Type B pancreatic cell (in vitro differentiated cells): ENCODE data around the gene RPP25L. TPM values are rescaled to one million over a fixed set of nuclear protein-coding genes. Genes with fewer than 3 reads are reported as not detected.

Experiments used
- DNase-seq: peaks from one replicate; pipeline ENCODE4 v3.0.0; 2021; ENCODE audit warnings: mixed read lengths; ENCODE audit not compliant: unreplicated experiment; ENCODE audit errors: extremely low spot score
- H3K27ac Mint-ChIP-seq: 2 replicates; pipeline ENCODE4 v1.8.0; 2021; ENCODE audit warnings: mild to moderate bottlenecking, mixed read lengths
- H3K27me3 Mint-ChIP-seq: 2 replicates; pipeline ENCODE4 v1.8.0; 2021; ENCODE audit warnings: mixed read lengths
- H3K36me3 Mint-ChIP-seq: 2 replicates; pipeline ENCODE4 v1.8.0; 2021; ENCODE audit warnings: mixed read lengths
- H3K4me1 Mint-ChIP-seq: one replicate; pipeline ENCODE4 v1.8.0; 2021; ENCODE audit warnings: mixed read lengths; ENCODE audit not compliant: unreplicated experiment
- H3K4me3 Mint-ChIP-seq: 2 replicates; pipeline ENCODE4 v1.8.0; 2021; ENCODE audit warnings: mild to moderate bottlenecking, mixed read lengths
- H3K9me3 Mint-ChIP-seq: 2 replicates; pipeline ENCODE4 v1.8.0; 2021; ENCODE audit warnings: mixed read lengths
- CTCF ChIP-seq: fragments of 200-600 bp; sonication (generic); conservative IDR thresholded peaks from 2 replicates; pipeline ENCODE4 v1.5.0; 2021; ENCODE audit warnings: antibody characterized with exemption, mild to moderate bottlenecking
- total RNA-seq: library from RNA; stranded (reverse); gene quantifications from 2 replicates; pipeline ENCODE4 v1.2.1, GENCODE V29; 2021; ENCODE audit warnings: low replicate concordance

Gene RPP25L
- total RNA-seq, 1 donor from 2014 or later, result 31.8 TPM

- peak overlapping the region; percentile 49 for H3K4me3 Mint-ChIP-seq
- peaks cover 89% of the 10 kb centered on the region for H3K27me3 Mint-ChIP-seq
- H3K27ac Mint-ChIP-seq, result no peak overlapping the region
- H3K36me3 Mint-ChIP-seq, result no peaks in the 10 kb centered on the region
- peaks cover 54% of the 10 kb centered on the region for H3K4me1 Mint-ChIP-seq
- no peaks in the 10 kb centered on the region for H3K9me3 Mint-ChIP-seq
- TF ChIP-seq CTCF, result no peak
- no peak for DNase-seq
These were observed 25.8 kb downstream of the RPP25L start for GRCh38 chr9:34585946-34586669.

- Mint-ChIP-seq H3K27ac (no peak overlapping the region), H3K27me3 (peaks cover 89% of the 10 kb centered on the region), H3K4me3 (no peak overlapping the region), H3K36me3 (no peaks in the 10 kb centered on the region), H3K9me3 (no peaks in the 10 kb centered on the region), H3K4me1 (peaks cover 66% of the 10 kb centered on the region)
- no peak for DNase-seq
- no peak for TF ChIP-seq CTCF
These were observed 26.9 kb downstream of the RPP25L start for GRCh38 chr9:34584970-34585369.

- H3K4me1 Mint-ChIP-seq, result peaks cover 72% of the 10 kb centered on the region
- H3K36me3 Mint-ChIP-seq, result no peaks in the 10 kb centered on the region
- no peak overlapping the region for H3K27ac Mint-ChIP-seq
- DNase-seq, result no peak
- H3K27me3 Mint-ChIP-seq, result peaks cover 90% of the 10 kb centered on the region
- H3K4me3 Mint-ChIP-seq, result no peak overlapping the region
- no peak for TF ChIP-seq CTCF
- no peaks in the 10 kb centered on the region for H3K9me3 Mint-ChIP-seq
These were observed 29.1 kb downstream of the RPP25L start for GRCh38 chr9:34582787-34583186.

- Mint-ChIP-seq H3K9me3 (no peaks in the 10 kb centered on the region), H3K4me1 (peaks cover 75% of the 10 kb centered on the region), H3K4me3 (no peak overlapping the region)
These were observed 30.6 kb downstream of the RPP25L start for GRCh38 chr9:34581318-34581717.

GRCh38 chr9:34580358-34580757, 31.5 kb downstream of the RPP25L start:
- H3K9me3 Mint-ChIP-seq, result no peaks in the 10 kb centered on the region
- peak overlapping the region; percentile 70 for H3K4me3 Mint-ChIP-seq
- peaks cover 86% of the 10 kb centered on the region for H3K27me3 Mint-ChIP-seq
- no peak for TF ChIP-seq CTCF
- no peak overlapping the region for H3K27ac Mint-ChIP-seq
- peaks cover 75% of the 10 kb centered on the region for H3K4me1 Mint-ChIP-seq
- no peak for DNase-seq
- no peaks in the 10 kb centered on the region for H3K36me3 Mint-ChIP-seq

More at GRCh38 chr9:34581318-34581717, 30.6 kb downstream of the RPP25L start:
- no peak for DNase-seq
- TF ChIP-seq CTCF, result no peak
- Mint-ChIP-seq H3K27ac (no peak overlapping the region), H3K27me3 (peaks cover 88% of the 10 kb centered on the region), H3K36me3 (no peaks in the 10 kb centered on the region)
